ENCODE data around the gene BCL11B. TPM values are rescaled to one million over a fixed set of nuclear protein-coding genes. Genes with fewer than 3 reads are reported as not detected.

The BCL11B gene
- total RNA-seq, 1 experiment from 2014 or later: 0.24 TPM

GRCh38 chr14:99316281-99317163 lies 44.5 kb upstream of the BCL11B start:
- CTCF ChIA-PET: interaction anchor here (1.4 kb wide), 1 partner anchor 42 kb away, joined by 13 read pairs; no protein-coding TSS in a partner anchor

DNA sequence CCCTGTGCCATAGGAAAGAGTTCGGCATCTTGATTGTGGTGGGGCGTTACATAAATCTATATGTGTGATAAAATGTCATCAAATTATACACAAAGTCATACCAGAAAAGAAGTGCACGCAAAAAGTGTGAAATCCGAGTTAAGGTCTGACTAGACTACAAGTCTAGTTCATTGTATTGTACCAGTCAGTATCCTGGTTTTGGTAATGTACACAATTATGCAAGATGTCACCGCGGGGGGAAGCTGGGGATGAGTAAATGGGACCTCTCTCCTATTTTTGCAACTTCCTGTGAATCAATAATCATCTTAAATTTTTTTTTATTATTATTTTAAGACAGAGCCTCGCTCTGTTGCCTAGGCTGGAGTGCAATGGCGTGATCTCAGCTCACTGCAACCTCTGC lies 43.2 kb upstream of the BCL11B start:
- BruUV-seq (replicated peaks): no TSS peak

More at GRCh38 chr14:99316281-99317163, 44.5 kb upstream of the BCL11B start:
- peak overlapping the region; percentile 33 for H3K27ac Mint-ChIP-seq (ENCODE audit: unreplicated experiment)
- no peaks in the 10 kb centered on the region for H3K9me3 Mint-ChIP-seq (ENCODE audit: low read depth, unreplicated experiment)
- peaks cover 36% of the 10 kb centered on the region for H3K4me1 Mint-ChIP-seq (ENCODE audit: low read depth, unreplicated experiment)
- intact Hi-C loops (cut with micrococcal nuclease; ENCODE audit: unreplicated experiment): no loop called here
- TF ChIP-seq CTCF (IDR thresholded peaks at IDR 0.05; ENCODE audit: unreplicated experiment): no peak
- peak; percentile 71 for DNase-seq
- BruUV-seq (replicated peaks): no TSS peak
- peak overlapping the region; percentile 26 for H3K4me3 Mint-ChIP-seq (ENCODE audit: low read depth, unreplicated experiment)
- H3K27me3 Mint-ChIP-seq (ENCODE audit: unreplicated experiment): no peaks in the 10 kb centered on the region
- H3K36me3 Mint-ChIP-seq (ENCODE audit: insufficient read depth, unreplicated experiment): no peaks in the 10 kb centered on the region

DNA sequence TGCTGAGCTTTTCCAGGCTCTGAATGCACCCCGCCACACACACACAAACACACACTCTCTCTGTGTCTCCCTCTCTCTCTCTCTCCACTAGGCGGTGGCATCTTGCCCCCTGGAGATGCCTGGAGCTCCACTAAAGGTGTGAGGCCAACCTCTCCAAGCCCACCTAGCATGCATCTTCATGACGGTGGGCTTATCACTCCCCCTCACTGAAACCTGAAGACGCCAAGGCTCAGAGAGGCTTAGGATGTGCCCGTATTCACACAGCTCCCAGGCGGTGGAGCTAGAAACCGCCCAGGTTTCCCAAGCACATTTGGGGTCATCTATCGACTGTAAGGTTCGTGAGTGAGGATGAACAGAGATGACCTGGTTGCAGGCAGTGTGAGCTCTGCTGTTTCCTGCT lies 42.6 kb upstream of the BCL11B start:
- intact Hi-C loops (cut with micrococcal nuclease; ENCODE audit: unreplicated experiment): no loop called here
- Mint-ChIP-seq H3K9me3 (ENCODE audit: low read depth, unreplicated experiment) (no peaks in the 10 kb centered on the region), H3K4me1 (ENCODE audit: low read depth, unreplicated experiment) (peaks cover 30% of the 10 kb centered on the region), H3K27ac (ENCODE audit: unreplicated experiment) (no peak overlapping the region), H3K4me3 (ENCODE audit: low read depth, unreplicated experiment) (no peak overlapping the region), H3K27me3 (ENCODE audit: unreplicated experiment) (peaks cover 12% of the 10 kb centered on the region), H3K36me3 (ENCODE audit: insufficient read depth, unreplicated experiment) (no peaks in the 10 kb centered on the region)
- no peak for DNase-seq
- TF ChIP-seq CTCF (IDR thresholded peaks at IDR 0.05; ENCODE audit: unreplicated experiment): no peak
- CTCF ChIA-PET: no interaction called here
- no TSS peak for BruUV-seq (replicated peaks)

More for the DNA sequence above, 43.2 kb upstream of the BCL11B start:
- Mint-ChIP-seq H3K4me1 (ENCODE audit: low read depth, unreplicated experiment) (peaks cover 30% of the 10 kb centered on the region), H3K27ac (ENCODE audit: unreplicated experiment) (no peak overlapping the region), H3K9me3 (ENCODE audit: low read depth, unreplicated experiment) (no peaks in the 10 kb centered on the region), H3K4me3 (ENCODE audit: low read depth, unreplicated experiment) (no peak overlapping the region), H3K36me3 (ENCODE audit: insufficient read depth, unreplicated experiment) (no peaks in the 10 kb centered on the region), H3K27me3 (ENCODE audit: unreplicated experiment) (peaks cover 7% of the 10 kb centered on the region)
- intact Hi-C loops (cut with micrococcal nuclease; ENCODE audit: unreplicated experiment): no loop called here
- DNase-seq: no peak
- CTCF ChIA-PET: no interaction called here
- TF ChIP-seq CTCF (IDR thresholded peaks at IDR 0.05; ENCODE audit: unreplicated experiment): no peak

DNA sequence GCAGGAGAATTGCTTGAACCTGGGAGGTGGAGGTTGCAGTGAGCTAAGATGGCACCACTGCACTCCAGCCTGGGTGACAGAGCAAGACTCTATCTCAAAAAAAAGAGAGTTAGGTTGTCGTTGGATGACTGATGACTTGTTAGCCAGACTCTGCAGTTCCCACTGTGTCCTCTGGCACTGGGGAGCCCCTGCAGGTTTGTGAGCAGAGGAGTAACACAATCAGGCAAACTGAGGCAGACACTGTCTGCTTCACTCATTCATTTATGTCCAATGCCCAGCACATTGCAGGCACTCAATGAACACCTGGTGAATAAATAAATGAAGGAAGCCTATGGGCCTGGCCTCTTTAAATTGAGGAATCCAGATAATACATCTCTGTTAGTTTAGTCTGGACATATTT lies 41.2 kb upstream of the BCL11B start:
- Mint-ChIP-seq H3K4me1 (ENCODE audit: low read depth, unreplicated experiment) (peaks cover 16% of the 10 kb centered on the region), H3K4me3 (ENCODE audit: low read depth, unreplicated experiment) (no peak overlapping the region), H3K27ac (ENCODE audit: unreplicated experiment) (no peak overlapping the region), H3K27me3 (ENCODE audit: unreplicated experiment) (peaks cover 12% of the 10 kb centered on the region), H3K9me3 (ENCODE audit: low read depth, unreplicated experiment) (no peaks in the 10 kb centered on the region), H3K36me3 (ENCODE audit: insufficient read depth, unreplicated experiment) (no peaks in the 10 kb centered on the region)
- BruUV-seq (replicated peaks): no TSS peak
- intact Hi-C loops (cut with micrococcal nuclease; ENCODE audit: unreplicated experiment): no loop called here
- no peak for TF ChIP-seq CTCF (IDR thresholded peaks at IDR 0.05; ENCODE audit: unreplicated experiment)
- DNase-seq: no peak
- CTCF ChIA-PET: no interaction called here
